Mesothelial cell of epicardium (in vitro differentiated cells): Measurements from ENCODE around the gene TPCN1. TPM values are rescaled to one million over a fixed set of nuclear protein-coding genes. Genes with fewer than 3 reads are reported as not detected.

Experiments used
- DNase-seq, 2 experiments: peaks; one replicate each; pipeline ENCODE4 v3.0.0; 2021; ENCODE audit warnings: low spot score in 2 of 2; ENCODE audit not compliant: unreplicated experiment in 2 of 2
- H3K27ac Mint-ChIP-seq: 2 replicates; pipeline ENCODE4 v1.8.0; 2021; ENCODE audit warnings: mixed read lengths
- H3K27me3 Mint-ChIP-seq: 2 replicates; pipeline ENCODE4 v1.8.0; 2021; ENCODE audit warnings: low read depth, mixed read lengths
- H3K36me3 Mint-ChIP-seq: 2 replicates; pipeline ENCODE4 v1.8.0; 2021; ENCODE audit warnings: mixed read lengths
- H3K4me1 Mint-ChIP-seq: 2 replicates; pipeline ENCODE4 v1.8.0; 2021; ENCODE audit warnings: mixed read lengths
- H3K4me3 Mint-ChIP-seq: 2 replicates; pipeline ENCODE4 v1.8.0; 2021; ENCODE audit warnings: mild to moderate bottlenecking, moderate library complexity, mixed read lengths
- H3K9me3 Mint-ChIP-seq: 2 replicates; pipeline ENCODE4 v1.8.0; 2021; ENCODE audit warnings: mixed read lengths
- CTCF ChIP-seq: fragments of 200-600 bp; sonication (generic); IDR thresholded peaks from one replicate; pipeline ENCODE4 v1.5.0; 2021; ENCODE audit warnings: antibody characterized with exemption; ENCODE audit not compliant: unreplicated experiment
- total RNA-seq: library from RNA; stranded (reverse); gene quantifications from 3 replicates; pipeline ENCODE4 v1.2.1, GENCODE V29; 2021

The TPCN1 gene
- total RNA-seq, 1 donor from 2014 or later, result 40.0 TPM

- Mint-ChIP-seq H3K4me3 (no peak overlapping the region), H3K36me3 (peaks cover 11% of the 10 kb centered on the region), H3K4me1 (peaks cover 13% of the 10 kb centered on the region), H3K27me3 (no peaks in the 10 kb centered on the region), H3K9me3 (no peaks in the 10 kb centered on the region), H3K27ac (no peak overlapping the region)
- no peak for DNase-seq
- TF ChIP-seq CTCF, result no peak
These were observed 75.4 kb downstream of the TPCN1 start for GRCh38 chr12:113296557-113297213.

GRCh38 chr12:113297214-113297587 lies 75.9 kb downstream of the TPCN1 start:
- TF ChIP-seq CTCF, result no peak
- no peaks in the 10 kb centered on the region for H3K9me3 Mint-ChIP-seq

GRCh38 chr12:113297621-113298471 lies 76.6 kb downstream of the TPCN1 start:
- no peak overlapping the region for H3K27ac Mint-ChIP-seq
- H3K9me3 Mint-ChIP-seq, result no peaks in the 10 kb centered on the region
- H3K4me3 Mint-ChIP-seq, result no peak overlapping the region
- TF ChIP-seq CTCF, result no peak
- H3K27me3 Mint-ChIP-seq, result no peaks in the 10 kb centered on the region
- DNase-seq, result no peak
- H3K36me3 Mint-ChIP-seq, result peaks cover 10% of the 10 kb centered on the region
- peaks cover 13% of the 10 kb centered on the region for H3K4me1 Mint-ChIP-seq

More at GRCh38 chr12:113297214-113297587, 75.9 kb downstream of the TPCN1 start:
- H3K4me3 Mint-ChIP-seq, result no peak overlapping the region
- no peak overlapping the region for H3K27ac Mint-ChIP-seq
- H3K4me1 Mint-ChIP-seq, result peaks cover 13% of the 10 kb centered on the region
- no peak for DNase-seq
- H3K36me3 Mint-ChIP-seq, result peaks cover 10% of the 10 kb centered on the region
- no peaks in the 10 kb centered on the region for H3K27me3 Mint-ChIP-seq

- TF ChIP-seq CTCF, result no peak
- no peak overlapping the region for H3K27ac Mint-ChIP-seq
- H3K36me3 Mint-ChIP-seq, result peaks cover 7% of the 10 kb centered on the region
- H3K27me3 Mint-ChIP-seq, result no peaks in the 10 kb centered on the region
- H3K4me3 Mint-ChIP-seq, result no peak overlapping the region
- no peak for DNase-seq
- H3K4me1 Mint-ChIP-seq, result peaks cover 13% of the 10 kb centered on the region
- H3K9me3 Mint-ChIP-seq, result no peaks in the 10 kb centered on the region
These were observed 77.2 kb downstream of the TPCN1 start for GRCh38 chr12:113298472-113298817.

- no peak overlapping the region for H3K4me3 Mint-ChIP-seq
- H3K9me3 Mint-ChIP-seq, result no peaks in the 10 kb centered on the region
- DNase-seq, result no peak
- no peaks in the 10 kb centered on the region for H3K27me3 Mint-ChIP-seq
- peak overlapping the region; percentile 59 for H3K27ac Mint-ChIP-seq
- H3K36me3 Mint-ChIP-seq, result peaks cover 7% of the 10 kb centered on the region
- no peak for TF ChIP-seq CTCF
- peaks cover 13% of the 10 kb centered on the region for H3K4me1 Mint-ChIP-seq
These were observed 77.7 kb downstream of the TPCN1 start for GRCh38 chr12:113298861-113299545.
